B cell (primary cell): Measurements from ENCODE around the gene HNRNPC. TPM values are rescaled to one million over a fixed set of nuclear protein-coding genes. Genes with fewer than 3 reads are reported as not detected.

Experiments
- ATAC-seq: fragments of 200-7000 bp; cut with Tn5 transposase; one replicate; pipeline ENCODE4 v1.10.0; 2021; ENCODE audit warnings: low read depth, mild to moderate bottlenecking, moderate number of reproducible peaks, moderate library complexity
- CTCF ChIA-PET: fragments of 350-600 bp; sonication (Branson Sonifier 250); formaldehyde crosslinking; loops from one replicate; lab custom pipeline; 2021; ENCODE audit warnings: antibody characterized with exemption, inconsistent platforms; lab: Charles Lee
- POLR2A ChIA-PET: fragments of 350-600 bp; sonication (Branson Sonifier 250); formaldehyde crosslinking; loops from one replicate; lab custom pipeline; 2021; ENCODE audit warnings: antibody characterized with exemption; lab: Charles Lee
- DNase-seq: peaks from one replicate; pipeline ENCODE4 v3.0.0; 2013
- H2AFZ ChIP-seq: 2 replicates; pipeline ENCODE4 v1.6.1; 2012; ENCODE audit warnings: mild to moderate bottlenecking, low read depth, low read length; ENCODE audit not compliant: insufficient read depth, poor library complexity, severe bottlenecking
- H3K27ac ChIP-seq, 2 donors: 1 replicate in 1 of 2; 2 replicates in 1 of 2; pipeline ENCODE4 v1.5.1; 2012 to 2013; ENCODE audit warnings: low read length in 2 of 2, mild to moderate bottlenecking in 2 of 2, moderate library complexity in 1 of 2
- H3K27me3 ChIP-seq, 4 experiments: fragments of 200-600 bp in 1 of 4; sonication (generic) in 1 of 4; replicated peaks in 1 of 4; 1 replicate in 2 of 4; 2 replicates in 2 of 4; pipeline versions ENCODE4 v1.6.1 to v1.7.0; 2013 to 2016; ENCODE audit warnings: low read length in 3 of 4, mild to moderate bottlenecking in 2 of 4, mixed read lengths in 1 of 4, moderate library complexity in 1 of 4; ENCODE audit not compliant: insufficient read depth in 4 of 4, control insufficient read depth in 3 of 4; ENCODE audit errors: control extremely low read depth in 1 of 4
- H3K36me3 ChIP-seq, 2 experiments: replicated peaks in 1 of 2; 1 replicate in 1 of 2; 2 replicates in 1 of 2; pipeline versions ENCODE4 v1.6.1 to v1.7.1; 2013; ENCODE audit warnings: low read length in 1 of 2; ENCODE audit not compliant: insufficient read depth in 2 of 2, control insufficient read depth in 1 of 2; ENCODE audit errors: control extremely low read depth in 1 of 2, extremely low read depth in 1 of 2
- H3K4me1 ChIP-seq, 2 donors: fragments of 200-600 bp in 1 of 2; sonication (generic) in 1 of 2; 1 replicate in 1 of 2; 2 replicates in 1 of 2; pipeline versions ENCODE4 v1.5.1 to v1.6.1; 2013 to 2017; ENCODE audit warnings: low read length in 2 of 2; ENCODE audit not compliant: control insufficient read depth in 2 of 2, insufficient read depth in 2 of 2
- H3K4me2 ChIP-seq: replicated peaks from 2 replicates; pipeline ENCODE3; 2012; ENCODE audit warnings: mild to moderate bottlenecking, low read depth, low read length; ENCODE audit not compliant: poor library complexity, severe bottlenecking
- H3K4me3 ChIP-seq, 5 experiments: fragments of 200-600 bp in 1 of 5; sonication (generic) in 1 of 5; 1 replicate in 3 of 5; 2 replicates in 2 of 5; pipeline versions ENCODE4 v1.5.1 to v1.7.0; 2011 to 2016; ENCODE audit warnings: low read length in 4 of 5, mild to moderate bottlenecking in 4 of 5, low read depth in 2 of 5, control low read depth in 1 of 5, moderate library complexity in 1 of 5; ENCODE audit not compliant: insufficient read depth in 1 of 5; ENCODE audit errors: control extremely low read depth in 1 of 5, extremely low read depth in 1 of 5
- H3K79me2 ChIP-seq: fragments of 200-600 bp; sonication (generic); one replicate; pipeline ENCODE4 v1.6.0; 2016; ENCODE audit warnings: low read length; ENCODE audit not compliant: control insufficient read depth, insufficient read depth
- H3K9ac ChIP-seq: fragments of 200-600 bp; sonication (generic); 2 replicates; pipeline ENCODE4 v1.6.1; 2017; ENCODE audit warnings: mild to moderate bottlenecking, low read length, moderate library complexity
- H3K9me3 ChIP-seq, 3 donors: one replicate each; pipeline versions ENCODE4 v1.6.1 to v1.7.1; 2013; ENCODE audit warnings: low read length in 2 of 3; ENCODE audit not compliant: control insufficient read depth in 2 of 3, insufficient read depth in 1 of 3; ENCODE audit errors: control extremely low read depth in 1 of 3
- H4K20me1 ChIP-seq: 2 replicates; pipeline ENCODE4 v1.6.0; 2012; ENCODE audit warnings: mild to moderate bottlenecking, low read length; ENCODE audit not compliant: insufficient read depth, control insufficient read depth, poor library complexity, severe bottlenecking
- H3K27ac Mint-ChIP-seq: one replicate; pipeline ENCODE4 v1.8.0; 2021; ENCODE audit warnings: mixed read lengths
- H3K27me3 Mint-ChIP-seq: one replicate; pipeline ENCODE4 v1.8.0; 2021; ENCODE audit warnings: mixed read lengths
- H3K4me1 Mint-ChIP-seq: one replicate; pipeline ENCODE4 v1.8.0; 2021; ENCODE audit warnings: mixed read lengths
- H3K4me3 Mint-ChIP-seq: one replicate; pipeline ENCODE4 v1.8.0; 2021; ENCODE audit warnings: mixed read lengths
- H3K9me3 Mint-ChIP-seq: one replicate; pipeline ENCODE4 v1.8.0; 2022; ENCODE audit warnings: mixed read lengths; ENCODE audit not compliant: insufficient read depth
- CTCF ChIP-seq: fragments of 200-600 bp; IDR thresholded peaks from one replicate; pipeline ENCODE4 v1.8.0; 2022; ENCODE audit warnings: antibody characterized with exemption, mild to moderate bottlenecking
- EZH2 ChIP-seq: IDR thresholded peaks from 2 replicates; pipeline ENCODE4 v1.6.1; 2012; ENCODE audit warnings: borderline replicate concordance, low read depth, mild to moderate bottlenecking, moderate library complexity, low read length; ENCODE audit not compliant: insufficient read depth, poor library complexity, severe bottlenecking
- WGBS: methylation state at CpG from one replicate; pipeline ENCODE4 v1.1.5; 2013; ENCODE audit warnings: missing lambda C conversion rate; ENCODE audit not compliant: insufficient coverage; 5-methylcytosine and 5-hydroxymethylcytosine counted together
- intact Hi-C: fragments of 100-400 bp; cut with micrococcal nuclease; formaldehyde crosslinking; loops from one replicate; pipeline ENCODE4 v1.10.0; 2022
- polyA plus RNA-seq: library from polyadenylated mRNA; depleted of rRNA; stranded (reverse); fragments of >200 nt; gene quantifications from 2 replicates; pipeline ENCODE4 v1.2.3, GENCODE V29; 2012
- total RNA-seq, 2 donors: library from RNA; stranded (reverse); fragments of 120-200 nt in 1 of 2; gene quantifications; 1 replicate in 1 of 2; 2 replicates in 1 of 2; pipeline versions ENCODE4 v1.2.3 to v1.2.4, GENCODE V29; 2013 to 2022

Gene HNRNPC
- total and polyA plus RNA-seq, 2 donors (not counting 1 experiment from before 2014, with no cell fraction given): 358 to 497 TPM

- no peak for DNase-seq
- intact Hi-C loops: no loop called here
- Histone ChIP-seq H3K9me3 (no peaks in the 10 kb centered on the region), H3K9ac (no peak overlapping the region), H3K79me2 (peaks cover 16% of the 10 kb centered on the region), H3K27me3 (no peaks in the 10 kb centered on the region), H2AFZ (no peak overlapping the region), H3K4me2 (no peak overlapping the region), H4K20me1 (peaks cover 7% of the 10 kb centered on the region), H3K4me3 (no peak overlapping the region), H3K4me1 (no peaks in the 10 kb centered on the region), H3K27ac (no peak overlapping the region), H3K36me3 (peaks cover 3 to 50% of the 10 kb centered on the region in 2 experiments)
- Mint-ChIP-seq H3K9me3 (no peaks in the 10 kb centered on the region), H3K4me1 (no peaks in the 10 kb centered on the region), H3K27ac (no peak overlapping the region), H3K4me3 (no peak overlapping the region), H3K27me3 (no peaks in the 10 kb centered on the region)
- CTCF ChIA-PET: interaction anchor here (0.6 kb wide), 1 partner anchor 260 kb away, joined by 3 read pairs; no protein-coding TSS in a partner anchor
- TF ChIP-seq EZH2 (no peak), CTCF (no peak)
- POLR2A ChIA-PET: interaction anchor here (0.6 kb wide), 1 partner anchor 109 kb away, joined by 4 read pairs; no protein-coding TSS in a partner anchor
- no peak for ATAC-seq
- WGBS: 100% methylated on average over 1 of the region's 4 CpGs
Observed at GRCh38 chr14:21206753-21207684, 62.2 kb downstream of the HNRNPC start.
